Endothelial cell of umbilical vein (primary cell): ENCODE results near the gene EEF1G. TPM values are rescaled to one million over a fixed set of nuclear protein-coding genes. Genes with fewer than 3 reads are reported as not detected.

Experiments
- BruUV-seq: library from RNA; stranded (reverse); fragments of 400-500 nt; replicated peaks from 2 replicates; lab custom pipeline; 2021; lab: Mats Ljungman, UMichigan
- CTCF ChIA-PET: fragments of 300-600, 350-600 bp; sonication (Branson Sonifier 250); formaldehyde crosslinking; loops from one replicate; lab custom pipeline; 2021; ENCODE audit warnings: antibody characterized with exemption, inconsistent platforms; lab: Charles Lee
- POLR2A ChIA-PET: fragments of 300-600, 350-600 bp; sonication (Branson Sonifier 250); formaldehyde crosslinking; loops from one replicate; lab custom pipeline; 2021; ENCODE audit warnings: antibody characterized with exemption, inconsistent platforms; lab: Charles Lee
- DNase-seq: peaks from one replicate; pipeline ENCODE4 v3.0.0-alpha.2; 2011; ENCODE audit warnings: low read depth, low spot score
- FAIRE-seq: peaks from 2 replicates; lab custom pipeline; 2011; peaks lifted over from hg19 to GRCh38; lab: Jason Lieb, UNC
- H2AFZ ChIP-seq: 2 replicates; pipeline ENCODE4 v1.6.0; 2012; ENCODE audit warnings: low read depth, low read length, control low read depth, inconsistent platforms
- H3K27ac ChIP-seq: 2 replicates; pipeline ENCODE4 v1.5.1; 2011; ENCODE audit warnings: low read depth, mild to moderate bottlenecking, control low read depth, low read length, moderate library complexity; ENCODE audit not compliant: insufficient read depth
- H3K27me3 ChIP-seq, 2 experiments: 2 replicates each; pipeline versions ENCODE4 v1.6.0 to v1.6.1; 2011; ENCODE audit warnings: low read length in 2 of 2, mixed read lengths in 1 of 2; ENCODE audit not compliant: control insufficient read depth in 2 of 2, insufficient read depth in 2 of 2
- H3K36me3 ChIP-seq, 2 experiments: 2 replicates in 1 of 2; 3 replicates in 1 of 2; pipeline ENCODE4 v1.5.1; 2011; ENCODE audit warnings: low read length in 2 of 2, mild to moderate bottlenecking in 1 of 2, moderate library complexity in 1 of 2; ENCODE audit not compliant: control insufficient read depth in 2 of 2, insufficient read depth in 2 of 2; ENCODE audit errors: extremely low read depth in 1 of 2
- H3K4me1 ChIP-seq: 3 replicates; pipeline ENCODE4 v1.5.1; 2011; ENCODE audit warnings: mild to moderate bottlenecking, low read length; ENCODE audit not compliant: control insufficient read depth, insufficient read depth; ENCODE audit errors: extremely low read depth
- H3K4me2 ChIP-seq: 2 replicates; pipeline ENCODE4 v1.6.1; 2011; ENCODE audit warnings: low read length, control low read depth, mixed read lengths; ENCODE audit not compliant: insufficient read depth
- H3K4me3 ChIP-seq, 3 experiments: fragments of 200-600 bp in 1 of 3; sonication (generic), shearing (Covaris generic) in 1 of 3; replicated peaks in 1 of 3; 2 replicates each; pipeline ENCODE4 v1.5.1; 2011 to 2016; ENCODE audit warnings: control low read depth in 3 of 3, low read length in 3 of 3, mild to moderate bottlenecking in 2 of 3, inconsistent platforms in 1 of 3, low read depth in 1 of 3, moderate library complexity in 1 of 3; ENCODE audit not compliant: insufficient read depth in 1 of 3
- H3K79me2 ChIP-seq: 2 replicates; pipeline ENCODE4 v1.6.0; 2012; ENCODE audit warnings: low read length, inconsistent platforms; ENCODE audit not compliant: control insufficient read depth, insufficient read depth
- H3K9ac ChIP-seq: replicated peaks from 2 replicates; pipeline ENCODE3; 2011; ENCODE audit warnings: low read length, control low read depth; ENCODE audit not compliant: insufficient read depth; ENCODE audit errors: extremely low read depth
- H3K9me1 ChIP-seq: replicated peaks from 3 replicates; pipeline ENCODE4 v1.6.0; 2011; ENCODE audit warnings: mild to moderate bottlenecking, low read length; ENCODE audit not compliant: control insufficient read depth, insufficient read depth; ENCODE audit errors: extremely low read depth
- H3K9me3 ChIP-seq: replicated peaks from 2 replicates; pipeline ENCODE4 v1.5.1; 2012; ENCODE audit warnings: low read length, inconsistent platforms; ENCODE audit not compliant: control insufficient read depth, insufficient read depth
- H4K20me1 ChIP-seq: replicated peaks from 2 replicates; pipeline ENCODE3; 2011; ENCODE audit warnings: mild to moderate bottlenecking, low read length; ENCODE audit not compliant: control insufficient read depth, insufficient read depth; ENCODE audit errors: extremely low read depth
- EZH2 ChIP-seq: IDR thresholded peaks from 2 replicates; pipeline ENCODE4 v1.6.1; 2012; ENCODE audit warnings: borderline replicate concordance, low read depth, mild to moderate bottlenecking, moderate library complexity, low read length, inconsistent platforms; ENCODE audit not compliant: severe bottlenecking
- FOS ChIP-seq: IDR thresholded peaks from 2 replicates; pipeline ENCODE4 v1.6.1; 2011; ENCODE audit warnings: mild to moderate bottlenecking, low read length, moderate library complexity, borderline replicate concordance; ENCODE audit not compliant: insufficient read depth
- GATA2 ChIP-seq: IDR thresholded peaks from 2 replicates; pipeline ENCODE4 v1.7.0; 2011; ENCODE audit warnings: low read depth, mild to moderate bottlenecking, moderate library complexity, mixed read lengths, low read length; ENCODE audit not compliant: insufficient read length, insufficient read depth
- JUN ChIP-seq: IDR thresholded peaks from 2 replicates; pipeline ENCODE4 v1.6.1; 2011; ENCODE audit warnings: borderline replicate concordance, low read depth; ENCODE audit not compliant: insufficient read length, insufficient read depth
- MYC ChIP-seq: IDR thresholded peaks from one replicate; pipeline ENCODE4 v1.6.1; 2011; ENCODE audit warnings: mild to moderate bottlenecking, low read depth, low read length
- POLR2A ChIP-seq: IDR thresholded peaks from 2 replicates; pipeline ENCODE4 v1.6.1; 2012; ENCODE audit warnings: low read depth, mild to moderate bottlenecking, control low read depth, low read length
- POLR2AphosphoS5 ChIP-seq: IDR thresholded peaks from 2 replicates; pipeline ENCODE4 v1.6.1; 2012; ENCODE audit warnings: low read depth, mild to moderate bottlenecking, control low read depth, low read length, moderate library complexity; ENCODE audit not compliant: insufficient read depth
- dilution Hi-C: fragments of 300-500 bp; cut with MboI; formaldehyde crosslinking; loops from one replicate; pipeline ENCODE4 v1.15.0; 2019; ENCODE audit warnings: low sequenced_read_pairs; ENCODE audit not compliant: extremely low pct_ligation_motif_present
- intact Hi-C: fragments of 100-400 bp; cut with micrococcal nuclease; formaldehyde crosslinking; loops from one replicate; pipeline ENCODE4 v1.10.0; 2022
- polyA plus RNA-seq, 4 experiments: library from polyadenylated mRNA; depleted of rRNA in 3 of 4; stranded (reverse) in 3 of 4; unstranded in 1 of 4; fragments of >200 nt; gene quantifications; 2 replicates each; pipeline versions ENCODE4 v1.2.1 to v1.2.3, GENCODE V29; 2011 to 2012; ENCODE audit warnings: missing spikeins in 1 of 4
- total RNA-seq: library from RNA; stranded (reverse); gene quantifications from 2 replicates; pipeline ENCODE4 v1.2.3, GENCODE V29; 2021
- TF ChIP-seq, protein P1 (sequence below): IDR thresholded peaks from 2 replicates; pipeline ENCODE4 v1.6.1; 2011; ENCODE audit not compliant: insufficient read depth, insufficient read length
- TF ChIP-seq, protein P2 (sequence below), 2 donors: IDR thresholded peaks; 1 replicate in 1 of 2; 2 replicates in 1 of 2; pipeline ENCODE4 v1.5.1; 2011; ENCODE audit warnings: low read length in 2 of 2, mild to moderate bottlenecking in 2 of 2, moderate library complexity in 2 of 2, control low read depth in 1 of 2, inconsistent platforms in 1 of 2, low read depth in 1 of 2; ENCODE audit not compliant: insufficient read depth in 1 of 2; ENCODE audit errors: extremely low read depth in 1 of 2

Gene EEF1G
- total and polyA plus RNA-seq, 2 donors (not counting 3 experiments of a cell fraction or from before 2014, with no cell fraction given), result 1,341 to 2,133 TPM

DNA sequence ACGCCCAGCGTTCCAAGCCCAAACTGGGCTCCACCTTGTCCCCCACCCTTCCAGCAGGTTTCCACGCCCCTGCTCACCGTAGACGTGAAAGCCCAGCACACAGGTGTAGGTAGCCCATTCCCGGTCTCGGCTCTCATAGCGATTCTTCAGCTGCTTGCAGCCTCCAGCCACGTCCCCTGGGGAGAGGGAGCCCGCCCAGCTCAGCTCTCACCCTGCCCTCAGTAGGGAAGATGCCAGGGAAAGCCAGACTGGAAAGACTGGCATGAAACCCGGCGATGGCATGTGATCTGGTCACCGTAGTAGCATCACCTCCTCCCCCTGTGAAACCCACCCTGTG, 29.3 kb upstream of the EEF1G start:
- no peak overlapping the region for H3K4me3 ChIP-seq
- dilution Hi-C loops (no loop called here), intact Hi-C loops (no loop called here)
- H3K36me3 ChIP-seq, result peaks cover 1 to 12% of the 10 kb centered on the region in 2 experiments
- POLR2A ChIA-PET, result interaction anchor here (0.5 kb wide), 1 partner anchor 38 kb away, joined by 4 read pairs; no protein-coding TSS in a partner anchor
- H3K9me3 ChIP-seq, result no peaks in the 10 kb centered on the region
- H3K27ac ChIP-seq, result no peak overlapping the region
- no peak overlapping the region for H3K4me2 ChIP-seq
- peaks cover 19% of the 10 kb centered on the region for H3K4me1 ChIP-seq
- H3K27me3 ChIP-seq, result no peaks in the 10 kb centered on the region
- H2AFZ ChIP-seq, result no peak overlapping the region
- peaks cover 31% of the 10 kb centered on the region for H3K79me2 ChIP-seq
- BruUV-seq, result no TSS peak
- FAIRE-seq, result no peak
- H3K9ac ChIP-seq, result no peak overlapping the region
- CTCF ChIA-PET, result interaction anchor here (1.5 to 3.8 kb wide), 2 partner anchors 9 to 12 kb away, joined by 4 to 29 read pairs; partner anchors contain the start of genes EML3 and TUT1
- H4K20me1 ChIP-seq, result no peaks in the 10 kb centered on the region
- no peaks in the 10 kb centered on the region for H3K9me1 ChIP-seq
- TF ChIP-seq, protein P1, sequence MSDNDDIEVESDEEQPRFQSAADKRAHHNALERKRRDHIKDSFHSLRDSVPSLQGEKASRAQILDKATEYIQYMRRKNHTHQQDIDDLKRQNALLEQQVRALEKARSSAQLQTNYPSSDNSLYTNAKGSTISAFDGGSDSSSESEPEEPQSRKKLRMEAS, result no peak
- no peak for TF ChIP-seq JUN
- no peak for TF ChIP-seq MYC
- no peak for TF ChIP-seq FOS
- TF ChIP-seq, protein P2, sequence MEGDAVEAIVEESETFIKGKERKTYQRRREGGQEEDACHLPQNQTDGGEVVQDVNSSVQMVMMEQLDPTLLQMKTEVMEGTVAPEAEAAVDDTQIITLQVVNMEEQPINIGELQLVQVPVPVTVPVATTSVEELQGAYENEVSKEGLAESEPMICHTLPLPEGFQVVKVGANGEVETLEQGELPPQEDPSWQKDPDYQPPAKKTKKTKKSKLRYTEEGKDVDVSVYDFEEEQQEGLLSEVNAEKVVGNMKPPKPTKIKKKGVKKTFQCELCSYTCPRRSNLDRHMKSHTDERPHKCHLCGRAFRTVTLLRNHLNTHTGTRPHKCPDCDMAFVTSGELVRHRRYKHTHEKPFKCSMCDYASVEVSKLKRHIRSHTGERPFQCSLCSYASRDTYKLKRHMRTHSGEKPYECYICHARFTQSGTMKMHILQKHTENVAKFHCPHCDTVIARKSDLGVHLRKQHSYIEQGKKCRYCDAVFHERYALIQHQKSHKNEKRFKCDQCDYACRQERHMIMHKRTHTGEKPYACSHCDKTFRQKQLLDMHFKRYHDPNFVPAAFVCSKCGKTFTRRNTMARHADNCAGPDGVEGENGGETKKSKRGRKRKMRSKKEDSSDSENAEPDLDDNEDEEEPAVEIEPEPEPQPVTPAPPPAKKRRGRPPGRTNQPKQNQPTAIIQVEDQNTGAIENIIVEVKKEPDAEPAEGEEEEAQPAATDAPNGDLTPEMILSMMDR (IDR thresholded peaks at IDR 0.05; ENCODE audit: extremely low read depth in 1 of 2, insufficient read depth in 1 of 2, low read depth in 1 of 2, low read length in 2 of 2), result no peak
- no peak for TF ChIP-seq EZH2
- no peak for TF ChIP-seq GATA2
- no peak for TF ChIP-seq POLR2A
- no peak for TF ChIP-seq POLR2AphosphoS5
- DNase-seq, result no peak
